ENCODE data around the gene MYO9A.

The MYO9A gene

DNA sequence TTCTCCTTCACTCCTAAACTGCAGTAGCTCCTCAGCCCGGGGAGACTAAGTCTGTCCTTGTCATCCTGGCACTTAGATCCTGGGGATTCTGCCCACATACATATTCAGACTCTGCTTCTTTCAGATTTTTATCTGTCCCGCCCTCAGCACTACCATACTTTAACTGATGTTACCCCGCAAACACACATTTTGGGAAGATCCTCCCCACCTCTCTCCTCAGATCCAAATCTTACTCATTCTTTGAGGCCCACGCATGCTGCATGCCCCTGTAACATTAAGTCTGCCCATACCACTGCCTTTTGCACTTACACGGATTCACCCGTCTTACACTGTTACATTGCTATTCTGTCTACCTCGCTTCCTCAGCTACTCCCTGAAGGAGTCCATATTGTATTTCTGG is 36.4 kb upstream of the MYO9A start:
- Mint-ChIP-seq H3K4me3 (no peak overlapping the region), H3K36me3 (ENCODE audit: low read depth) (no peaks in the 10 kb centered on the region), H3K4me1 (peaks cover 15% of the 10 kb centered on the region), H3K27ac (peak overlapping the region; percentile 22 to 92 (median 66)), H3K9me3 (no peaks in the 10 kb centered on the region), H3K27me3 (ENCODE audit: low read depth) (no peaks in the 10 kb centered on the region)
- TF ChIP-seq, protein P1, sequence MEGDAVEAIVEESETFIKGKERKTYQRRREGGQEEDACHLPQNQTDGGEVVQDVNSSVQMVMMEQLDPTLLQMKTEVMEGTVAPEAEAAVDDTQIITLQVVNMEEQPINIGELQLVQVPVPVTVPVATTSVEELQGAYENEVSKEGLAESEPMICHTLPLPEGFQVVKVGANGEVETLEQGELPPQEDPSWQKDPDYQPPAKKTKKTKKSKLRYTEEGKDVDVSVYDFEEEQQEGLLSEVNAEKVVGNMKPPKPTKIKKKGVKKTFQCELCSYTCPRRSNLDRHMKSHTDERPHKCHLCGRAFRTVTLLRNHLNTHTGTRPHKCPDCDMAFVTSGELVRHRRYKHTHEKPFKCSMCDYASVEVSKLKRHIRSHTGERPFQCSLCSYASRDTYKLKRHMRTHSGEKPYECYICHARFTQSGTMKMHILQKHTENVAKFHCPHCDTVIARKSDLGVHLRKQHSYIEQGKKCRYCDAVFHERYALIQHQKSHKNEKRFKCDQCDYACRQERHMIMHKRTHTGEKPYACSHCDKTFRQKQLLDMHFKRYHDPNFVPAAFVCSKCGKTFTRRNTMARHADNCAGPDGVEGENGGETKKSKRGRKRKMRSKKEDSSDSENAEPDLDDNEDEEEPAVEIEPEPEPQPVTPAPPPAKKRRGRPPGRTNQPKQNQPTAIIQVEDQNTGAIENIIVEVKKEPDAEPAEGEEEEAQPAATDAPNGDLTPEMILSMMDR (IDR thresholded peaks at IDR 0.05; ENCODE audit: unreplicated experiment in 3 of 3), result no peak

DNA sequence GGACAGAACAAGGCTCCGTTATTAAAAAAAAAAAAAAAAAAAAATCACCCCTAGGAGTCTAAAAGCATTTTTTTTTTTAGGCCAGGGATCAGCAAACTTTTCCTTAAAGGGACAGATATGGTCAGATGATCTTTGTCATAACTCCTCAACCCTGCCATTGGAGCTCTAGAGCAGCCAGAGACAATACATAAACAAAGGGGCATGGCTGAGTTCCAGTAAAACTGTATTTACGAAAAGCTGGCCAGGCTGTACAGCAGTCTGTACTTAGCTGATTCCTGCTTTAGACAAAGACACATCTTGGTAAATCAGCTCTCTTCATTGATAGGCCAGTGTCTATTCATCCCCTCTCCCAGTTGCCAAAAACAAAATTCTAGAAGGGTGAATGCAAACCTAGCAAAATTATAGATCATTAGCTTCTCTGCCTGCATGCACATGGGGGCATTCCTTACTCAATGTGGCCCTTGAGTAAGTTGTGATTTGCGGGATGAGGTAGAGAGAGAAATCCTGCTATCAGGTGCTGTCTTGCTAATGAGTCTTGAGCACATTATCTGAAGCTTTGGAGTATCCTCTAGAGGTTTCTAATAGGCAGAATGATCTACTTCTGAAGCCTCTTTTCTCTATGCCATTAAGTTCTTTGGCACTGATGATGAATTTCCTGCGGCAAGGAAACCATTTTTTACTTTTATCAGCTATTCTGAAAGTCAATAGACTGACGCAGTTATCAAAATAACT is 35.5 kb upstream of the MYO9A start:
- Mint-ChIP-seq H3K36me3 (ENCODE audit: low read depth) (no peaks in the 10 kb centered on the region), H3K9me3 (no peaks in the 10 kb centered on the region), H3K4me1 (peaks cover 15% of the 10 kb centered on the region), H3K4me3 (no peak overlapping the region), H3K27me3 (ENCODE audit: low read depth) (no peaks in the 10 kb centered on the region), H3K27ac (peak overlapping the region in 2 of 3 experiments; percentile 55 to 92)
- TF ChIP-seq, protein P1 (IDR thresholded peaks at IDR 0.05; ENCODE audit: unreplicated experiment in 3 of 3), result no peak

DNA sequence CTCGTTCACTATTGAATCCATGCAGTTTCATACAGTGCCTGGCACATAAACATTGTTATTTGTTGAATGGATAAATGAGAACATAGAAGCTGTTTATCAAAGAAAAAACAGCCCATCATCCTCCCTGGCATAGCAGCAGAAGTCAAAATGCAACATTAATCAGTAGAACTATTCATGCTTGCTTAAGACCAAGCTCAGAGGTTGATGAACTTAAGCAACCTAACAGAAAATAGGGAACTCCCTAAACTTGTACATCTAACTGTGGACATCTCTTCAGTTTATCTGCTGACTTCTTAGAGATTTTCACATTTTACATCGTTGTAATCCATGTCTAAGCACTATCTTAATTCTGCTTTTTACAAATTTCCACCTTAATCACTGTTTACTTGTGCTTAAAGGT is 29.5 kb upstream of the MYO9A start:
- H3K4me3 Mint-ChIP-seq, result no peak overlapping the region
- H3K9me3 Mint-ChIP-seq, result no peaks in the 10 kb centered on the region
- H3K27me3 Mint-ChIP-seq (ENCODE audit: low read depth), result no peaks in the 10 kb centered on the region
- H3K4me1 Mint-ChIP-seq, result no peaks in the 10 kb centered on the region
- no peak overlapping the region for H3K27ac Mint-ChIP-seq
- H3K36me3 Mint-ChIP-seq (ENCODE audit: low read depth), result no peaks in the 10 kb centered on the region
- TF ChIP-seq, protein P1 (IDR thresholded peaks at IDR 0.05; ENCODE audit: unreplicated experiment in 3 of 3), result no peak

DNA sequence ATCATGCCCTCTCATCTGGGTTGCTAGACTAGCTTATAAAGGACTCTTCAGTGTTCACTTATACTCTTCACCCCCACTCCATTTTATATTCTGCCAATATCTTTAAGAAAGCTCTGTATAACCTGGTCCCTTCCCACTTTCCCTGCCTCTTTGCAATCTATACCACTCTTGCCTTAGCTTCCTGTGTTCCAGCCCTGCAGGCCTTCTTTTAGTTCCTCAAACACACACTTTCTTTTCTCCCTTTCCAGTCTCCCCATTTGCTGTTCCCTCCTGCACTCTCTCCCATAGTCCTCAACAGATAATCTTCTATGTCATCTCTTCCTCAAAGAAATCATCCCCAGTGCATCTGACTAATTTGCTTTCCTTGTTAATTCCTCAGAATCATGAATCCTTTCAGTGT is 29.0 kb upstream of the MYO9A start:
- Mint-ChIP-seq H3K27ac (no peak overlapping the region), H3K4me1 (no peaks in the 10 kb centered on the region), H3K36me3 (ENCODE audit: low read depth) (no peaks in the 10 kb centered on the region), H3K27me3 (ENCODE audit: low read depth) (no peaks in the 10 kb centered on the region), H3K9me3 (no peaks in the 10 kb centered on the region), H3K4me3 (no peak overlapping the region)
- TF ChIP-seq, protein P1 (IDR thresholded peaks at IDR 0.05; ENCODE audit: unreplicated experiment in 3 of 3), result no peak

DNA sequence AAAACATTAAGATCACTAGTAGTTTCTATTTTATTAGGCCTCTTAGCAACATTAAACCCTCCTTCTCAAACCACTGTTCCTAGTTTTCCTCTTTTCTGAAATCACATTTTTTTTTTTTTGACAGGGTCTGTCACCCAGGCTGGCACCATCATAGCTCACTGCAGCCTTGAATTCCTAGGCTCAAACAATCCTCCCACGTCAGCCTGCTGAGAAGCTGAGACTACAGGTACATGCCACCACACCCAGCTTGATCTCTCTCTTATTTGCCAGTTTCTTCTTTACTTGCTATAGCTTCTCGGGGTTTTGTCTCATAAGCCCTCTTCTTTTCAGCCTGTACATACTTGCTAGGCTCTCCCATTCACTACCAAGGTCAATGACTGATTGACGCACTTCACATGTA is 28.3 kb upstream of the MYO9A start:
- H3K9me3 Mint-ChIP-seq, result no peaks in the 10 kb centered on the region
- peaks cover 6% of the 10 kb centered on the region for H3K4me1 Mint-ChIP-seq
- H3K36me3 Mint-ChIP-seq (ENCODE audit: low read depth), result no peaks in the 10 kb centered on the region
- TF ChIP-seq, protein P1 (IDR thresholded peaks at IDR 0.05; ENCODE audit: unreplicated experiment in 3 of 3), result no peak
- no peaks in the 10 kb centered on the region for H3K27me3 Mint-ChIP-seq (ENCODE audit: low read depth)
- peak overlapping the region in 2 of 3 experiments; percentile 27 to 34 for H3K27ac Mint-ChIP-seq
- no peak overlapping the region for H3K4me3 Mint-ChIP-seq

Measured in nephron (organoid).